SK-N-MC (cell line): ENCODE results near the gene DMAC2L.

Source experiments
- EZH2 ChIP-seq: fragments of 200-600 bp; sonication (generic); IDR thresholded peaks from one replicate; pipeline ENCODE4 v1.6.1; 2017; ENCODE audit warnings: antibody characterized with exemption
- POLR2AphosphoS5 ChIP-seq: IDR thresholded peaks from 2 replicates; pipeline ENCODE4 v1.6.1; 2012; ENCODE audit warnings: mild to moderate bottlenecking, low read depth, low read length, borderline replicate concordance

DNA sequence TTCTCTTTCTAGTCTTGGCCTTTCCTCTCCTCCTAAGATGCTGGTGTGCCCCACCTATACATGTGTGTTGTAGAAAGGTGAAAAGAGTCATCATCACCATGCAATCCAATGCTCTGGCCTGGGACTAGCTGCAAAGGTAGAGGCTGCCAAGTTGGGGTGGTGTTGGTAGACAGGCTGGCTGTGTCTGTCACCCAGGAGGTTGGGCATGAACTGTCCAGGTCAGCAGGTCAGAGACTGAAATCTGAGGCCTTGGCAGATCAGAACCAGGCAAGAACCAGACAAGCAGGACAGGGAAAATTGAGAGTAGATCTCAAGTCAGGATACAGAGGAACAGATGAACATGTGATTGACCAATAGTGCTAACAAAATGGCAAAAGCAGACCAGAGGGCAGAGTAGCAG, 26.3 kb upstream of the DMAC2L start:
- no peak for TF ChIP-seq POLR2AphosphoS5
- no peak for TF ChIP-seq EZH2
